GM18909 (cell line): Measurements from ENCODE around the gene PLPP3.
A peak's percentile ranks its signal among the peaks of the same experiment; 100 is the strongest.

ENCODE experiments used
- ATAC-seq: cut with Tn5 transposase; IDR thresholded peaks from one replicate; pipeline ENCODE4 v1.9.1; 2021; ENCODE audit warnings: mild to moderate bottlenecking; ENCODE audit not compliant: unreplicated experiment, poor library complexity

PLPP3 gene

DNA sequence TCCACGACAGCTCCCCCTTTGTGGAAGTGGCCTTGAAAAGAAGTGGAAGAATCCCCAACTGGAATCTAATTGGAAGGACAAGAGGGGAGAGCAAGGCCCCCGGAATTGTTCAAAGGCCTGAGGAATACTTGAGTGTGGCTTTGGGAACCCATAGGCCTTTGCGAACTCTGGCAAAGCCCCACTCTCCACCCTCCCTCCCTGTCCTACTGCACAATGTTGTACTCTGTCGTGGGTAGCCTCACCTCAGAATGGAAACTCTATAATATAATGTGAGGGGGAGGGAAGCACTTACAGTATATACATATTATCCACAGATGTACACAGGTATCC is 28.5 kb downstream of the PLPP3 start:
- ATAC-seq, result no peak

DNA sequence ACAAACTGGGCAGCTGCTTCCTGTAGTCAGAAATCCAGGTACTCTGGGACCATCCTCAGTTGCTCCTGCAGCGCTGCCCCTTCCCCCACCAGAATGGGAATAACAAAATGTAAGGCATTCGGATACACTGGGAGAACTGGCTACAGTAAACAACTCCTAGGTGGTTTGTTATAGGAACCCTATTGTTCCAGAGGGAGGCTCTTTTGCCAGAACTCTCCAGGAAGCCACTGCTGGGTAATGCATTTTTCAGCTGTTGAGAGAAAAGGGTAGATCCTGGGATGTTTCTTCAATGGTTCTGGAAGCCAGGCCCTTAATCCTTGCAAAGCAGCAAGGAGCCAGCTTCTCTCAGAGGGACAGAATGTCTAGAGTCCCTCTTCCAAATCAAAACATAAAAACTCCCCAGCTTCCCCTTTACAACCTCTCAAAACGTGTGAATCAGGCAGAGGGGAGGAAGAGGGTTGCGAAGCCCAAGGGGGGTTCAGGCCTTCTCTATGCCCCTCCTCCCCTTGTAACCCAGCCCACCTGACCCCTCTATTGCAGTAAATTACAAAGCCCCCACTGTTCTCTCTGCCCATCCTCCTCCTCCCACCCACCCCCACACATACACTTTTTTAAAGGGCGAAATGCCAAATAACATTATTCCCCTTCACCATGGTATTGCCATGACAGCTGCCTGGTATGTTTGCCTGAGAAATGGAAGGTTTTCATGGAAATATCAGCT is 29.1 kb downstream of the PLPP3 start:
- no peak for ATAC-seq

DNA sequence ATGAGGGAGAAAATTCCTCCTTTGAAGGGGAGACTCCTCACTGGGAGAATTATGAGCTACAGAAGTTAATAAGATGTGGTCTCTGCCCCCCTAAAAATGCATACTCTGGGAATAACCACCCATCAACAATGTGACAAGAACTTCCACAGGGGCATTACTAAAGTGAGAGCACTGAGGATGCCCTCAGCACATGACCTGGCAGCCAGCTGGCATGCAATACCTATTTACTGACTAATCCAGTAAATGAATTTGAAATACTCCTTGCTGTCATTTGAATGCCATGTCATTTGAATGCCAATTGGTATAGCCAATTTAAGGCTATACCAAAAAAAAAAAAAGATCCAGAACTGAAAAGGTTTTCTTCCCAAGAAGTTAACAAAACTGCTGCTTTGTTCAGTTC is 30.8 kb downstream of the PLPP3 start:
- no peak for ATAC-seq

GRCh38 chr1:56547977-56548376 is 31.4 kb downstream of the PLPP3 start:
- ATAC-seq, result no peak

DNA sequence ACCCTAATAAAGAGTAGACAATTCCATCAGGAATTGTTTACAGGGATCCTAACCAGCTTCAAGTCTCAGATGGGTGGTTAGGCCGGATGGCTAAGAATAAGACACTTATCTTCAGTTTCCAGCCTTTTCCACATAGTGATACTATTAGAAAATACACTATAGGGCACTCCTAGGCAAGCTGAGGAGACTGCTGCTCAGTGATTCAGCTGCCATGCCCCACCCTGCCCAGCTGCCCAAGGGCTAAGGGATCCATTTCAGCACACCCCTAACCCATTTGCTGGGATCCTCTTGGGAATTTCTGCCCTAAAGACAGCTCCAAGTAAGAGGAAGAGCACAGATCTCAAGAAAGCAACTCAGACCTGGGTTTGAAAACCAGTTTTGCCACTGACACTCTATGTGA is 31.9 kb downstream of the PLPP3 start:
- ATAC-seq, result no peak

DNA sequence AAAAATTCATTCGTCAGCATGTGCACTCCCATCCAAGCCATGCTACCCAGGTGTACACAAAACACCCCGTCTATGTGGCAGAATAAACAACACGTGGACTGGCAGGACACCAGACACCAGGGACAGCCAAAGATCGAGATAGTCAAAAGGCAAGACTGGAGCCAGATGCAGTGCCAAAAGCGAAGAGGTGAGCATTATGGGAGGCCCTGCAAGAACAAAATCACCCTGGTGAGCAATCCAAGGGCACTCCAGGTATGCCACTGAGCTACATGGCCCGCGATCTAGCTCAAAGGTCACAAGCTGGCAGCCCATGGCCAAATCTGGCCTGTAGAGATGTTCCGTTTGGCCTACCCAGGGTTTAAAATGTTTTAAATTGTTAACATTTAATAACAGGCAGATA is 33.7 kb downstream of the PLPP3 start:
- ATAC-seq, result no peak

DNA sequence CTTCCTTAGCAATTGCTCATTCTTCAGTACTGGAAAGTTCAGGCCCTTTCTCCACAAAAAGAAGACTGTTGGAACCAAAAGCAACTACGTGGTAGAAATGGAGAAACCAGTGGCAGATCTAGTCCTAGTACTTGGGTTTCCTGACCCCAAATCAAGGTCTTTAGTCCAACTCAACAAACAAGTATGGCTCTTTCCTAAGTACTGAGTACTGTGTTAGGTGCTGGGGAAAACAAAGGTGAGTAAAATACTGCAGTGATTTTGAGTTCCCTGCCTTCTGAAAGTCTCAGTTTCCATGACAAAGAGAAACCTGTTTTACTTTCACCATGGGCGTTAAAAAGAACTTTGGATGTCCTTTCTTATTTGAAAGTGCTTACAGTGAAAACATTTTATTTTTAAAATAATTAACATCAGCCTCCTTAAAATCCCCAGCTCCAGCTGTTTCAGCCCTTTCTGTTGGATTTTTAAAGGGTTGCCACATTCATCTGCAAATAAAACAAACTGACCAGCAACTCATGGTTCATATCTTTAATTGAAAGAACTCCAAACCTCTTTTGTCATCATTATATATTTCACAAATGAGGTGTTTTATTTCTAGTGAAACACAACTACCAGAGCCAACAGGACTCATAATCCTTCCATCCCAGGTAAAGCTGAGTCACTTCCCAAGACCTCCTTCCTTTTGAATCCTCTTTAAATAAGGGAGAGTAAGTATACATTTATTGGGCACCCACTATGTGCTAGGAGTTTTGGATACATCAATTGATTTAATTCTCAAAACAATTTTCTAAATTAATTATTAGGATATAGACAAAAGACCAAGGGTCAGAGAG is 35.4 kb downstream of the PLPP3 start:
- no peak for ATAC-seq

- ATAC-seq, result no peak
Observed at GRCh38 chr1:56542651-56543050, 36.7 kb downstream of the PLPP3 start.

- ATAC-seq, result no peak
Observed at GRCh38 chr1:56541408-56541807, 38.0 kb downstream of the PLPP3 start.

- ATAC-seq, result no peak
Observed at GRCh38 chr1:56540467-56540866, 38.9 kb downstream of the PLPP3 start.

GRCh38 chr1:56539520-56539931 is 39.8 kb downstream of the PLPP3 start:
- ATAC-seq, result no peak

DNA sequence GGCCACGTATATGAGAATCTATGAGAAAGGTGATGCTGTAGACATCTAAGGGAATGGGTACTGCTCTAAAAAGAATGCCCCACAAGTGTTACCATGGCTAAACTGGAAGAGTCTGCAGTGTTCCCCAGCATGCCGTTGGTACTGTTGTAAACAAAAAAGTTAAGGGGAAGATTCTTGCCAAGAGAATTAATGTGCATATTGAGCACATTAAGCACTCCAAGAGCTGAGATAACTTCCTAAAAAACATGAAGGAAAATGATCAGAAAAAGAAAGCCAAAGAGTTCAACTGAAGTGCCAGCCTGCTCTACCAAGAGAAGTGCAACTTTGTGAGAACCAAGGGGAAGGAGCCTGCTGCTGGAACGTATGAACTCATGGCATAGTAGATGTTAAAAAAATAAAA is 40.8 kb downstream of the PLPP3 start:
- ATAC-seq, result no peak

DNA sequence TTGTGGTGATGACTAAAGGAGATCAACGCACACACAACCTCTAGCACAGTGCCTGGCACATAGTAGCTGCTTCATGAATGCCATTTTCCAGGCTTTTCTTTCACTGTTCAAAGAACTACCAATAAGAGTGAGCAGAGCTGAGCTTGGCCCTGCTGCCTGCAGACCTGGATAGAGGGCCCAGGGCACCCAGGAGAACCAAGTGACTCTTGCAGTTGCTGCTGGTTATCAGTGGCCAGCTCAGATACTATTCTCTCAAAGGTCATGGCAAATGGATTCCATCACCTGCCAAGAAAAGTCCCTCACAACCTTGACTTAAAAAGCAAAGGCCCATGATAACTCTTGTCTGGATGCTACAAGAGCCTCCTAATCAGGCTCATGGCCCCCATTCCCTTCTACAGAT is 41.7 kb downstream of the PLPP3 start:
- ATAC-seq, result no peak

DNA sequence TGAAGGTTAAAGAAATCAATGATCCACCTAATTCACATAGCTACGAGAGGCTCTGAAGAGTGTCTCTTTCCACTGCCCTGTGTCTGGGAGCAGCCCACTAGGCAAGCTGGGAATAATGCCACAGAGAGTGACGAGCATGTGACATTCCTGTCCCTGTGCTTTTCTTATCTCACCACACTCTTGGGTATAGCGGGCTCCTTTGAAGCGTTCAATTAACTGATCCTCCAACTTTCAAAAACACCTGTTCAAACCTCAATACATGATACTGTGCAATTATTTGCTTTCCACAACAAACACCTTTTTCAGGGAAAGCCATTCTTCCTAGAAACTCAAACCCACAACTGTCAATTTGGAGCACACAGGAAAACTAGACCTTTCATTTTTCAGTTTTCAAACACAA is 43.4 kb downstream of the PLPP3 start:
- ATAC-seq, result no peak

GRCh38 chr1:56535362-56535761 is 44.0 kb downstream of the PLPP3 start:
- ATAC-seq, result no peak

DNA sequence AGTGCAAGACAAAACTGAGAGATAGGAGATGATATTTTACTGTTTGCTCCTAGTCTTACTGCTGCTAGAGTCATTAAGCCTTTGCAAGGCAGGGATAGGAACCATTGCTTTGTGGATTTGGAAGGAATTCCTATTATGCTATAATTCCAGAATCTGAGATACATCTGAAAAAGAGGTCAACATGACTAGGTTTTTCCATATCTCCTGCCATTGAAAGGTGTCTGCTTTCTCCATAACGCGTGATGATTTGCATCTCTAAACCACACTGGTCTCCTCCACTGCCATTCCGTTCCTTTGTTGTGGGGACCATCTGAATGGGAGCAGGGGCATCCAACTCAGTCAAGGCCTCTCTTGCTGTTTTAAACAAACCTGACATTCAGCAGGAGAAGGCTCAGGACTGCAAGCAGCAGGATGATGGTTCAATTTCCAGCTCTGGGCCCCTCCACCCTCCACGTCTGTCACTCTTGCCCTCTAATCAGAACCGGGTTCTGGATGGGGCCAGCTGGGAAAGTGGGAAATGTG is 45.2 kb downstream of the PLPP3 start:
- no peak for ATAC-seq

DNA sequence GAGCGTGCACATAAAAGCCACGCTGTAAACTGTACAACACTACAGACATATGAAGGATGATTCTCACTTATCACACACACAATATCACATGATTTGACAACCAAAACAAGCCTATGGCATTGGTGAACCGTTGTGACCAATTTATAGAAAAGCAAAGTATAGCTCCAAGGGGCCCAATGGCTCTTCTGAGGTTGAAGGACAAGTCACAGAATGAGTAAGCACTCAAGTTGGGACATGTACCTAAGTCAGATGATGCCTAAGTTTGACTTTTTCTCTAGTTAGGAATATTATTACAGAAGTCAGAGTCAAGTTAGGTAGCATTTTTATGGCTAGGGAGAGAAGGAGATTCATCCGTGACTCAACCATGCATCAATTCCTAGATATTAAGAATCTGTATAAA is 45.7 kb downstream of the PLPP3 start:
- peak; percentile 76 for ATAC-seq

DNA sequence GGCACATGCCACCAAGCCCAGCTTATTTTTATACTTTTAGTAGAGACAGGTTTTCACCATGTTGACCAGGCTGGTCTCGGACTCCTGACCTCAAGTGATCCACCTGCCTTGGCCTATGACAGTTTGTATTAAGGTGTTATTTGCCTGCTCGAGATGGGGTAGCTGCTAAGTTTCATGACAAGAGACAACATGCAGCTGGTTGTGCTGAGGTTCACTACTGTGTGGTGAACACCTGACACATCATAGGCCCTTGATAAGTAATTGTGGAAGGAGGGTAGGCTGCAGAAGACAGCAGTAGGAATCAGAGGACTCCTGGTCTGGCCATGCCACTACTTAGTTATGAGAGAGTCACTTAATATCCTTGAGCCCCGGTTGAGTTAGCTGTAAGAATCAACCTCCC is 46.2 kb downstream of the PLPP3 start:
- peak; percentile 16 for ATAC-seq

- no peak for ATAC-seq
Observed at GRCh38 chr1:56532350-56532683, 47.0 kb downstream of the PLPP3 start.

DNA sequence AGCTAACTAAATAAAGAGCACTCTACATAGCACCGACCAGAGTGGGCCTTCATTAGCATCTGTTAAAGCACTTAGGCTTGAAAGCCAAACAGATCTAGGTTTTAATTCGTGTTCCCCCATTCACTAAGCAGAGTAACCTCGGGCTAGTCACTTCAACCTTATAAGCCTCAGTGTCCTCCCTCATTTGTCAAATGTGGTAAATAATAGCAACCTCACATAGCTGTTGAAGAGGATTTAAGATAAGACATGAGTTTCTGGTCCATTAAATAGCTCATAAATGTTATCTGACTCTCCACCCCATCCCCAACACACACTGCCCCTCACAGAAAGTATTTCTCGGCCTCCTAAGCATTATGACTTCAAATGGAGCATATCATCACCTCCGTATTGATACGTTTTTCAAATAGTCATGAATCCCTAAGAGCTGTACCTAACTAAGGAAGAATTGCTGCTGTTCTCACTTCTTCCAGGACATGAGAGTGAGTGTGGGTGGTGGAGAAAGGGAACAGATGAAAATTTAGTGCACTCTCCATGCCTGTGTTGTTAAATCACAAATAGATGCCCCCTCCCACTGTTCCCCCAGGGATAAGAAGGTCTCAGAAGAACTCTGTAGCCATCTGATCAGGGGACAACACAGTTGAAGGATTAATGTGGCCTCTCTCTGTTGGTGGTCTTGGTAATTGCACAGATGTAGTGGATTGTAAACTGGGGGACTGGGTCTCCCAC is 47.6 kb downstream of the PLPP3 start:
- ATAC-seq, result no peak

DNA sequence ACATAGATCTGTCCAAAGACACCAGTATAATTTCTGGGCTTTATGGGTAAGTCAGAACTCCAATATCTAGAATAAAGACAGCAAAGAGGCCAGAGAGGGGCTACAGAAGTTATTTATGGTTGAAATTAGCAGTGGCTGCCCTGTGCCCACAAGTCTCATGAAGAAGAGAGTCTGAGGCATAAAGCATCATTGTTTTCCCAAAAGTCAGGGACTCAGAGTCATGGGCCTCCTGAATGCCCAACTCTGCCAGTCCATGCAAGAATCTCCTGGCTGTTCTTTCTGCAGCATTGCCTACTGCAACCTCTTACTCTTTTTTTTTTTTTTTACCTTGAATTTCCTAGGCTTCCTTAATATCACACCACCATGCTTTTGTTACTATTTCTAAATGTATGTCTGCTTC is 49.6 kb downstream of the PLPP3 start:
- no peak for ATAC-seq
